Kasumi-1 (cell line): Measurements from ENCODE around the gene STH.
"Not testable (repeated sequence)": the region's sequence is repeated elsewhere in the genome, so short reads cannot be mapped to it uniquely, and the experiment has no call there.

Experiments used
- DNase-seq, 2 experiments: peaks; one replicate each; lab custom pipeline; 2025; lab: John Stamatoyannopoulos, UW

The STH gene

GRCh38 chr17:45998987-45999899 lies at the start of gene STH:
Gene STH, plus strand, starts transcription at chr17:45999250. Its CDS starts 30 bp downstream, at chr17:45999280.
- no peak for DNase-seq

GRCh38 chr17:45949755-45950320 lies 49.2 kb upstream of the STH start:
- no peak for DNase-seq

- no peak for DNase-seq
Observed at GRCh38 chr17:45950888-45951287, 48.2 kb upstream of the STH start.

- DNase-seq: no peak
Observed at GRCh38 chr17:45951403-45951802, 47.6 kb upstream of the STH start.

GRCh38 chr17:45951941-45952340 lies 47.1 kb upstream of the STH start:
- no peak for DNase-seq

- no peak for DNase-seq
Observed at GRCh38 chr17:45952814-45953320, 46.2 kb upstream of the STH start.

GRCh38 chr17:45953561-45953960 lies 45.5 kb upstream of the STH start:
- DNase-seq: no peak

GRCh38 chr17:45954914-45955313 lies 44.1 kb upstream of the STH start:
- no peak for DNase-seq

- DNase-seq: no peak
Observed at GRCh38 chr17:45955326-45955725, 43.7 kb upstream of the STH start.

- DNase-seq: no peak
Observed at GRCh38 chr17:45956090-45956489, 43.0 kb upstream of the STH start.

- DNase-seq: not testable (repeated sequence)
Observed at GRCh38 chr17:45956746-45957145, 42.3 kb upstream of the STH start.

GRCh38 chr17:45958307-45958706 lies 40.7 kb upstream of the STH start:
- no peak for DNase-seq

GRCh38 chr17:45958994-45959665 lies 39.9 kb upstream of the STH start:
- no peak for DNase-seq

- no peak for DNase-seq
Observed at GRCh38 chr17:45960311-45960710, 38.7 kb upstream of the STH start.

GRCh38 chr17:45961206-45961605 lies 37.8 kb upstream of the STH start:
- no peak for DNase-seq

- no peak for DNase-seq
Observed at GRCh38 chr17:45962221-45962972, 36.7 kb upstream of the STH start.

GRCh38 chr17:45963283-45963682 lies 35.8 kb upstream of the STH start:
- no peak for DNase-seq

- DNase-seq: no peak
Observed at GRCh38 chr17:45963889-45964288, 35.2 kb upstream of the STH start.

- DNase-seq: no peak
Observed at GRCh38 chr17:45964634-45965033, 34.4 kb upstream of the STH start.

GRCh38 chr17:45965812-45966211 lies 33.2 kb upstream of the STH start:
- DNase-seq: no peak

GRCh38 chr17:45966606-45967280 lies 32.3 kb upstream of the STH start:
- DNase-seq: no peak
